ENCODE measurements around the gene DNAH11.

The DNAH11 gene

GRCh38 chr7:21624320-21624719 lies 81.5 kb downstream of the DNAH11 start:
- no peak for DNase-seq (ENCODE audit: extremely low spot score)
- TF ChIP-seq ZNF384 (IDR thresholded peaks at IDR 0.05) (no peak), FOXK2 (IDR thresholded peaks at IDR 0.05) (no peak), FOXM1 (IDR thresholded peaks at IDR 0.05; ENCODE audit: borderline replicate concordance) (no peak), SUZ12 (IDR thresholded peaks at IDR 0.05) (no peak), ARNT (IDR thresholded peaks at IDR 0.05) (no peak), PKNOX1 (IDR thresholded peaks at IDR 0.05) (no peak), CTBP1 (IDR thresholded peaks at IDR 0.05; ENCODE audit: borderline replicate concordance) (no peak), HDGF (IDR thresholded peaks at IDR 0.05; ENCODE audit: borderline replicate concordance) (no peak), BHLHE40 (IDR thresholded peaks at IDR 0.05; ENCODE audit: borderline replicate concordance) (no peak)
- ChIA-PET CTCF (no interaction called here), POLR2A (no interaction called here)

GRCh38 chr7:21636694-21637093 lies 93.9 kb downstream of the DNAH11 start:
- CTCF ChIA-PET = no interaction called here
- POLR2A ChIA-PET = no interaction called here
- TF ChIP-seq BHLHE40 (IDR thresholded peaks at IDR 0.05; ENCODE audit: borderline replicate concordance) (no peak), PKNOX1 (IDR thresholded peaks at IDR 0.05) (no peak), FOXA1 (IDR thresholded peaks at IDR 0.05) (no peak), ELF4 (IDR thresholded peaks at IDR 0.05) (no peak), ARNT (IDR thresholded peaks at IDR 0.05) (no peak), FOXM1 (IDR thresholded peaks at IDR 0.05; ENCODE audit: borderline replicate concordance) (no peak), LEF1 (IDR thresholded peaks at IDR 0.05; ENCODE audit: borderline replicate concordance) (no peak), CTBP1 (IDR thresholded peaks at IDR 0.05; ENCODE audit: borderline replicate concordance) (no peak), FOXK2 (IDR thresholded peaks at IDR 0.05) (no peak), SUZ12 (IDR thresholded peaks at IDR 0.05) (no peak), L3MBTL2 (conservative IDR thresholded peaks at IDR 0.05) (no peak), SP1 (IDR thresholded peaks at IDR 0.05) (no peak)
- no peak for DNase-seq (ENCODE audit: extremely low spot score)

GRCh38 chr7:21639206-21639868 lies 96.5 kb downstream of the DNAH11 start:
- ChIA-PET POLR2A (no interaction called here), CTCF (interaction anchor here (0.5 kb wide), 1 partner anchor 92 kb away, joined by 5 read pairs; no protein-coding TSS in a partner anchor)
- no peak for DNase-seq (ENCODE audit: extremely low spot score)
- TF ChIP-seq ARNT (IDR thresholded peaks at IDR 0.05) (no peak), SUZ12 (IDR thresholded peaks at IDR 0.05) (no peak), HDGF (IDR thresholded peaks at IDR 0.05; ENCODE audit: borderline replicate concordance) (no peak), PKNOX1 (IDR thresholded peaks at IDR 0.05) (no peak), L3MBTL2 (conservative IDR thresholded peaks at IDR 0.05) (no peak), BHLHE40 (IDR thresholded peaks at IDR 0.05; ENCODE audit: borderline replicate concordance) (no peak)

GRCh38 chr7:21640105-21640504 lies 97.3 kb downstream of the DNAH11 start:
- ChIA-PET POLR2A (no interaction called here), CTCF (no interaction called here)
- DNase-seq (ENCODE audit: extremely low spot score) = no peak
- TF ChIP-seq ZNF384 (IDR thresholded peaks at IDR 0.05) (no peak), FOXM1 (IDR thresholded peaks at IDR 0.05; ENCODE audit: borderline replicate concordance) (no peak), SUZ12 (IDR thresholded peaks at IDR 0.05) (no peak), L3MBTL2 (conservative IDR thresholded peaks at IDR 0.05) (no peak), PKNOX1 (IDR thresholded peaks at IDR 0.05) (no peak), SP1 (IDR thresholded peaks at IDR 0.05) (no peak), TARDBP (IDR thresholded peaks at IDR 0.05) (no peak), ELF4 (IDR thresholded peaks at IDR 0.05) (no peak), HDGF (IDR thresholded peaks at IDR 0.05; ENCODE audit: borderline replicate concordance) (no peak), CTBP1 (IDR thresholded peaks at IDR 0.05; ENCODE audit: borderline replicate concordance) (no peak), ARNT (IDR thresholded peaks at IDR 0.05) (no peak), FOXK2 (IDR thresholded peaks at IDR 0.05) (no peak), LEF1 (IDR thresholded peaks at IDR 0.05; ENCODE audit: borderline replicate concordance) (no peak), NFRKB (IDR thresholded peaks at IDR 0.05) (no peak), FOXA1 (IDR thresholded peaks at IDR 0.05) (no peak), BHLHE40 (IDR thresholded peaks at IDR 0.05; ENCODE audit: borderline replicate concordance) (no peak)

GRCh38 chr7:21641546-21641945 lies 98.7 kb downstream of the DNAH11 start:
- CTCF ChIA-PET = interaction anchor here (0.9 kb wide), 1 partner anchor 126 kb away, joined by 3 read pairs; no protein-coding TSS in a partner anchor
- POLR2A ChIA-PET = no interaction called here
- DNase-seq (ENCODE audit: extremely low spot score) = no peak
- no peak for TF ChIP-seq SP1 (IDR thresholded peaks at IDR 0.05)
- no peak for TF ChIP-seq LEF1 (IDR thresholded peaks at IDR 0.05; ENCODE audit: borderline replicate concordance)
- TF ChIP-seq PKNOX1 (IDR thresholded peaks at IDR 0.05) = no peak
- TF ChIP-seq ELF4 (IDR thresholded peaks at IDR 0.05) = no peak
- no peak for TF ChIP-seq TARDBP (IDR thresholded peaks at IDR 0.05)
- TF ChIP-seq ZNF384 (IDR thresholded peaks at IDR 0.05) = no peak
- no peak for TF ChIP-seq FOXA1 (IDR thresholded peaks at IDR 0.05)
- no peak for TF ChIP-seq ARNT (IDR thresholded peaks at IDR 0.05)
- no peak for TF ChIP-seq NFRKB (IDR thresholded peaks at IDR 0.05)
- no peak for TF ChIP-seq SUZ12 (IDR thresholded peaks at IDR 0.05)
- no peak for TF ChIP-seq FOXK2 (IDR thresholded peaks at IDR 0.05)
- TF ChIP-seq L3MBTL2 (conservative IDR thresholded peaks at IDR 0.05) = no peak
- no peak for TF ChIP-seq CTBP1 (IDR thresholded peaks at IDR 0.05; ENCODE audit: borderline replicate concordance)
- TF ChIP-seq FOXM1 (IDR thresholded peaks at IDR 0.05; ENCODE audit: borderline replicate concordance) = no peak
- no peak for TF ChIP-seq HDGF (IDR thresholded peaks at IDR 0.05; ENCODE audit: borderline replicate concordance)
- no peak for TF ChIP-seq BHLHE40 (IDR thresholded peaks at IDR 0.05; ENCODE audit: borderline replicate concordance)
